Muscle layer of duodenum (tissue), 2 donors: Measurements from ENCODE around the gene DHDH.

Experiments used
- H3K27ac ChIP-seq: one replicate; pipeline ENCODE4 v1.7.0; 2013; ENCODE audit warnings: mild to moderate bottlenecking, low read length
- H3K27me3 ChIP-seq: one replicate; pipeline ENCODE4 v1.7.0; 2013; ENCODE audit warnings: low read depth, mild to moderate bottlenecking, control low read depth, low read length
- H3K36me3 ChIP-seq, 2 donors: one replicate each; pipeline ENCODE4 v1.7.0; 2013; ENCODE audit warnings: low read length in 2 of 2, control low read depth in 1 of 2, mild to moderate bottlenecking in 1 of 2; ENCODE audit not compliant: insufficient read depth in 2 of 2, control insufficient read depth in 1 of 2
- H3K4me1 ChIP-seq, 2 donors: one replicate each; pipeline ENCODE4 v1.7.0; 2013; ENCODE audit warnings: low read length in 2 of 2, mild to moderate bottlenecking in 2 of 2, control low read depth in 1 of 2, moderate library complexity in 1 of 2; ENCODE audit not compliant: insufficient read depth in 2 of 2, control insufficient read depth in 1 of 2
- H3K4me3 ChIP-seq, 2 donors: one replicate each; pipeline ENCODE4 v1.7.0; 2013; ENCODE audit warnings: low read length in 2 of 2, low read depth in 1 of 2, mild to moderate bottlenecking in 1 of 2
- H3K9me3 ChIP-seq, 2 donors: one replicate each; pipeline ENCODE4 v1.7.0; 2013; ENCODE audit warnings: low read length in 2 of 2, control low read depth in 1 of 2, mild to moderate bottlenecking in 1 of 2; ENCODE audit not compliant: control insufficient read depth in 1 of 2
- donor health status: healthy.

DHDH gene

DNA sequence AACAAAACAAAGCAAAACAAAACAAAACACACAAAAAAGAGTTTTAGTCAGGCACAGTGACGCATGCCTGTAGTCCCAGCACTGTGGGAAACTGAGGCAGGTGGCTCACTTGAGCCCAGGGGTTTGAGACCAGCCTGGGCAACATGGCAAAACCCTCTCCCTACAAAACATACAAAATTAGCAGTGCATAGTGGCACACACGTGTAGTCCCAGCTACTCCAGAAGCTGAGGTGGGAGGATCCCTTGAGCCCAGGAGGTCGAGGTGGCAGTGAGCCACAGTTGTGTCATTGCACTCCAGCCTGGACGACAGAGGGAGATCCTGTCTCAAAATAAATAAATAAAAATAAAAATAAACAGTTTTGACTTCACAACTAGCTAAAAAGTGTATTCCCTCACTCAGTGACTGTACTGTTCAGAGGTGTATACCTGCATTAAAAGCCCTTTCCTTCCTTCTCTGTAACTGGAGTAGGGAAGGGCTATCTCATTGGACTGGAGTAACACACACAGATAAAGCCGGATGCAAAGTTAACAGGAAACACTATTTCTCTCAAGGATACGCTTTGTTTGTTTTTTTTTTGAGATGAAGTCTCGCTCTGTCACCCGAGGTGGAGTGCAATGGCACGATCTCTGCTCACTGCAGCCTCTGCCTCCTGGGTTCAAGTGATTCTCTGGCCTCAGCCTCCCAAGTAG is 17.5 kb downstream of the DHDH start:
- no peak overlapping the region for H3K27ac ChIP-seq
- no peaks in the 10 kb centered on the region for H3K36me3 ChIP-seq

DNA sequence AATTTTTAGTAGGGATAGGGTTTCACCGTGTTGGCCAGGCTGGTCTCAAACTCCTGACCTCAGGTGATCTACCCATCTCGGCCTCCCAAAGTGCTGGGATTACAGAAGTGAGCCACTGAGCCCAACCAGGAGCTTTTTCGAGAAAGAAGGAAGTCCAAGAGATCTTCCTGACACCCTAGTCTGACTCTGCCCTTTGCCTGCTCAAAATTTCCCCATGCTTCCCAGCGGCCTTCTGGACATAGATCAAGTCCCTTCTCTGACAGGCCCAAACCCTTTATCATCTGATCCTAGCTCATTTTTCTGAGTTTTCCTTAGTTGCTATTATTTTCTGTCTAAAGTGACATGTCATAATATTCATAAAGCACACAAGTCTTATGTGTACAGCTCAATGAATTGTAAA is 19.6 kb downstream of the DHDH start:
- H3K4me3 ChIP-seq = no peak overlapping the region
- no peaks in the 10 kb centered on the region for H3K9me3 ChIP-seq
- peaks cover 11 to 13% of the 10 kb centered on the region in 2 donors for H3K4me1 ChIP-seq
- H3K27me3 ChIP-seq = no peaks in the 10 kb centered on the region
- H3K27ac ChIP-seq = no peak overlapping the region
- H3K36me3 ChIP-seq = no peaks in the 10 kb centered on the region

More for the DNA sequence above, 17.5 kb downstream of the DHDH start:
- no peaks in the 10 kb centered on the region for H3K27me3 ChIP-seq
- no peak overlapping the region for H3K4me3 ChIP-seq
- H3K9me3 ChIP-seq = no peaks in the 10 kb centered on the region
- H3K4me1 ChIP-seq = peaks cover 8 to 9% of the 10 kb centered on the region in 2 donors

DNA sequence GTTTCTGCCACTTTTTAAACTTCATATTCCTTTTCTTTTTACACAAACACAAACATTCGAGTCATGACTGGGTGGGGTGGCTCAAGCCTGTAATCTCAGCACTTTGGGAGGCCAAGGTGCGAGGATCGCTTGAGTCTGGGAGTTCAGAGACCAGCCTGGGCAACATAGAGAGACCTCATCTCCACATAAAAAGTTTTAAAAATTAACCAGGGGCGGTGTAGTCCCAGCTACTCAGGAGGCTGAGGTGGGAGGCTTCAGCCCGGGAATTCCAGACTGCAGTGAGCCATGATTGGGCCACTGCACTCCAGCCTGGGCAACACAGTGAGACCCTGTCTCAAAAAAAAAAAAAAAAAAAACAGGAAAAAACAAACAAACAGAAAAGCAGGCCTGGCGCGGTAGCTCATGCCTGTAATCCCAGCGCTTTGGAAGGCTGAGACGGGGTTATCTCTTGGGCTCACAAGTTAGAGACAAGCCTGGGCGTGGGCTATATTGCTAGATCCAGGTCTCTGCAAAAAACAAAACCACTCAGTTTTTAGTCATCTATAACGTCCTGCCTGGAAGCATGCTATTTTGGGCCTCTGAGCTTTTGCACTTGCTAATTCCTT is 20.6 kb downstream of the DHDH start:
- peaks cover 11 to 13% of the 10 kb centered on the region in 2 donors for H3K4me1 ChIP-seq
- H3K27ac ChIP-seq = peak overlapping the region; percentile 62
- H3K4me3 ChIP-seq = peak overlapping the region; percentile 85 to 86
- H3K27me3 ChIP-seq = no peaks in the 10 kb centered on the region
- no peaks in the 10 kb centered on the region for H3K36me3 ChIP-seq
- H3K9me3 ChIP-seq = no peaks in the 10 kb centered on the region

GRCh38 chr19:48954595-48955307 is 21.3 kb downstream of the DHDH start, which contains the start of gene BAX:
Gene BAX, plus strand, starts transcription at chr19:48954875. Its CDS starts 54 bp downstream, at chr19:48954929.
- Histone ChIP-seq H3K27me3 (no peaks in the 10 kb centered on the region), H3K4me1 (peaks cover 11 to 13% of the 10 kb centered on the region in 2 donors), H3K27ac (peak within 1 kb of the TSS; percentile 86), H3K36me3 (no peaks in the 10 kb centered on the region), H3K4me3 (peak within 1 kb of the TSS; percentile 85 to 86), H3K9me3 (no peaks in the 10 kb centered on the region)

DNA sequence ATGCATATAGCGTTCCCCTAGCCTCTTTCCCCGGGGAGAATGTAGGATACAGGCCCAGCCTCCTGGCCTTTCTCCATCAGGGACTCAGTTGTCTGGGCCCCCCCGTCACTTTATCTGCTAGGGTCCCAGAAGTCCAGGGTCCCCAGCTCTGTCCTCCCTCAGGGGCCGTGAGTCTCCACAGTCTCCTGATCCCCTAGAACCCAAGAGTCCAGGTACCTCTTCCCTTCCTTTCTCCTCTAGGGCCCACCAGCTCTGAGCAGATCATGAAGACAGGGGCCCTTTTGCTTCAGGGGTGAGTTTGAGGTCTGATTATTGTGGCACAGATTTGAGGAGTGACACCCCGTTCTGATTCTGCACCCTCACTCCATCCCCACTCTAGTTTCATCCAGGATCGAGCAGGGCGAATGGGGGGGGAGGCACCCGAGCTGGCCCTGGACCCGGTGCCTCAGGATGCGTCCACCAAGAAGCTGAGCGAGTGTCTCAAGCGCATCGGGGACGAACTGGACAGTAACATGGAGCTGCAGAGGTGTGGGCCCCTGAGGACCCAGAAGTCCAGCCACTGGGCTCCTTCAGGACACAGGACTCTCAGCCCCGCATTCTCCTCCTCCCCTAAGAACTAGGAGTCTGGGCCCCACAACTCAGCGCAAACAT is 21.9 kb downstream of the DHDH start:
- Histone ChIP-seq H3K27ac (peak overlapping the region; percentile 86), H3K4me1 (peaks cover 11 to 13% of the 10 kb centered on the region in 2 donors), H3K36me3 (no peaks in the 10 kb centered on the region), H3K4me3 (peak overlapping the region; percentile 85 to 86), H3K27me3 (no peaks in the 10 kb centered on the region), H3K9me3 (no peaks in the 10 kb centered on the region)

- H3K27me3 ChIP-seq = no peaks in the 10 kb centered on the region
- H3K4me1 ChIP-seq = peaks cover 11 to 14% of the 10 kb centered on the region in 2 donors
- H3K36me3 ChIP-seq = no peaks in the 10 kb centered on the region
- H3K9me3 ChIP-seq = no peaks in the 10 kb centered on the region
- H3K4me3 ChIP-seq = no peak overlapping the region
- H3K27ac ChIP-seq = no peak overlapping the region
Observed at GRCh38 chr19:48958006-48958405, 24.5 kb downstream of the DHDH start.

DNA sequence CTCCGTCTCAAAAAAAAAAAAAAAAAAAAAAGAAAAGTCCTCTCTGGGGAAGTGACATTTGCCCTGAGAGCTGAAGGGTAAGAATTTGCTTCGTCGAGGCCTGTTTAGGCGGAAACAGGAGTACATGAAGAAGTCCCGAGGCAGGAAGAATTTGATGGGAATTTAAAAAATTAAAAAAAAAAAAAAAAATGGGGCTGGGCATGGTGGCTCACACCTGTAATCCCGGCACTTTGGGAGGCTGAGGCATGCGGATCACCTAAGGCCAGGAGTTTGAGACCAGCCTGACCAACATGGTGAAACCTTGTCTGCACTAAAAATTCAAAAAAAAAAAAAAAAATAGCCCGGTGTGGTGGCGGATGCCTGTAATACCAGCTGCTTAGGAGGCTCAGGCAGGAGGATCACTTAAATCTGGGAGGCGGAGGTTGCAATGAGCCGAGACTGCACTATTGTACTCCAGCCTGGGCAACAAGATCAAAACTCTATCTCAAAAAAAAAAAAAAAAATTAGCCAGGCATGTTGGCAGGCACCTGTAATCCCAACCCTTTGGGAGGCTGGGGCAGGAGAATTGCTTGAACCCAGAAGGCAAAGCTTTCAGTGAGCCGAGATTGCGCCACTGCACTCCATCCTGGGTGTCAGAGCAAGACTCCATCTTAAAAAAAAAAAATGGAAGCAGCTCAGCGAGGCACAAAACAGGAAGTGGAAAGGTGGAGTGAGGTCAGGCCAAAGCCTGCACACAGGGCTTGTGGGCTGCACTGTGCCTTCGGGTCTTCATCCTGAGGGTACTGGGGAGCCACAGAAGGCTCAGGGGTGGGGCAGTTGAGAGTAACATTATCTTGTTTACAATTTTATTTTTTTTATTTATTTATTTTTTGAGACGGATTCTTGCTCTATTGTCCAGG is 26.1 kb downstream of the DHDH start:
- Histone ChIP-seq H3K27ac (no peak overlapping the region), H3K4me3 (no peak overlapping the region), H3K4me1 (peaks cover 19 to 30% of the 10 kb centered on the region in 2 donors), H3K27me3 (no peaks in the 10 kb centered on the region), H3K9me3 (no peaks in the 10 kb centered on the region), H3K36me3 (peaks cover 0 to 15% of the 10 kb centered on the region in 2 donors)

GRCh38 chr19:48961051-48961649 is 27.7 kb downstream of the DHDH start:
- no peaks in the 10 kb centered on the region for H3K27me3 ChIP-seq
- peaks cover 10 to 22% of the 10 kb centered on the region in 2 donors for H3K4me1 ChIP-seq
- H3K4me3 ChIP-seq = no peak overlapping the region
- peaks cover 2 to 17% of the 10 kb centered on the region in 2 donors for H3K36me3 ChIP-seq
- no peaks in the 10 kb centered on the region for H3K9me3 ChIP-seq
- peak overlapping the region; percentile 39 for H3K27ac ChIP-seq

DNA sequence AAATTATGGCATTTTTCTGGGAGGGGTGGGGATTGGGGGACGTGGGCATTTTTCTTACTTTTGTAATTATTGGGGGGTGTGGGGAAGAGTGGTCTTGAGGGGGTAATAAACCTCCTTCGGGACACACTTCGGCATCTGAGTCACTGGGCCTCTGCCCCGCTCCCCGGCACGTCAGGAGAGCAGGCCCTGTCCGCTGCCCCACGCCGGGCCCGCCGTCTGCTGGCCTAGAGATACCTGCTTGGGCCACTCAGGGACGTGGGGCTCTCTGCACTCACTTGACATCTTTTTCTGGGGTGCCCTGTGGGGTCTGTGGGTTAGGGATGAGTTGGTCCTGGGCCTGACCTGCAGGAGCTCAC is 28.2 kb downstream of the DHDH start:
- peak overlapping the region; percentile 89 for H3K27ac ChIP-seq
- no peak overlapping the region for H3K4me3 ChIP-seq
- H3K27me3 ChIP-seq = no peaks in the 10 kb centered on the region
- peaks cover 9 to 24% of the 10 kb centered on the region in 2 donors for H3K4me1 ChIP-seq
- no peaks in the 10 kb centered on the region for H3K9me3 ChIP-seq
- peaks cover 7 to 20% of the 10 kb centered on the region in 2 donors for H3K36me3 ChIP-seq
